ENCODE measurements around the gene ADRA2B.

The ADRA2B gene

GRCh38 chr2:96156011-96156820, 39.8 kb upstream of the ADRA2B start:
- Histone ChIP-seq H3F3A (ENCODE audit: insufficient read depth, low read length) (no peaks in the 10 kb centered on the region), H3K27me3 (ENCODE audit: insufficient read depth, low read length) (no peaks in the 10 kb centered on the region), H4K20me1 (ENCODE audit: insufficient read depth, low read length) (no peaks in the 10 kb centered on the region), H2AFZ (ENCODE audit: low read length) (no peak overlapping the region), H3K27ac (ENCODE audit: low read depth, low read length, poor library complexity, severe bottlenecking) (no peak overlapping the region), H3K9me2 (ENCODE audit: low read depth, low read length) (no peaks in the 10 kb centered on the region), H3K4me2 (ENCODE audit: low read length) (no peak overlapping the region), H3K79me2 (ENCODE audit: insufficient read depth, low read length) (no peaks in the 10 kb centered on the region), H3K9me3 (ENCODE audit: low read length) (no peaks in the 10 kb centered on the region), H3K4me1 (ENCODE audit: insufficient read depth, low read length, severe bottlenecking) (no peaks in the 10 kb centered on the region), H3K9ac (ENCODE audit: low read length) (no peak overlapping the region), H3K36me3 (ENCODE audit: insufficient read depth, low read length) (peaks cover 6% of the 10 kb centered on the region; the same call in 1 of the 2 replicates), H3K4me3 (ENCODE audit: low read depth, low read length, poor library complexity, severe bottlenecking) (no peak overlapping the region)
- TF ChIP-seq EZH2 (IDR thresholded peaks at IDR 0.05; ENCODE audit: borderline replicate concordance, low read length): no peak
- no peak for TF ChIP-seq CTCF (IDR thresholded peaks at IDR 0.05; ENCODE audit: low read length)

- no peak overlapping the region for H3K27ac ChIP-seq (ENCODE audit: low read depth, low read length, poor library complexity, severe bottlenecking)
- no peaks in the 10 kb centered on the region for H3K4me1 ChIP-seq (ENCODE audit: insufficient read depth, low read length, severe bottlenecking)
- no peaks in the 10 kb centered on the region for H3K9me3 ChIP-seq (ENCODE audit: low read length)
- no peak overlapping the region for H3K4me2 ChIP-seq (ENCODE audit: low read length)
- H3K79me2 ChIP-seq (ENCODE audit: insufficient read depth, low read length): no peaks in the 10 kb centered on the region
- H3F3A ChIP-seq (ENCODE audit: insufficient read depth, low read length): no peaks in the 10 kb centered on the region
- H4K20me1 ChIP-seq (ENCODE audit: insufficient read depth, low read length): no peaks in the 10 kb centered on the region
- H3K9me2 ChIP-seq (ENCODE audit: low read depth, low read length): no peaks in the 10 kb centered on the region
- H3K9ac ChIP-seq (ENCODE audit: low read length): no peak overlapping the region
- no peaks in the 10 kb centered on the region for H3K27me3 ChIP-seq (ENCODE audit: insufficient read depth, low read length)
- no peak overlapping the region for H3K4me3 ChIP-seq (ENCODE audit: low read depth, low read length, poor library complexity, severe bottlenecking)
- TF ChIP-seq CTCF (IDR thresholded peaks at IDR 0.05; ENCODE audit: low read length) (no peak), EZH2 (IDR thresholded peaks at IDR 0.05; ENCODE audit: borderline replicate concordance, low read length) (no peak)
- H3K36me3 ChIP-seq (ENCODE audit: insufficient read depth, low read length): no peaks in the 10 kb centered on the region
- no peak overlapping the region for H2AFZ ChIP-seq (ENCODE audit: low read length)
Observed at GRCh38 chr2:96154506-96155380, 38.4 kb upstream of the ADRA2B start.

- no peaks in the 10 kb centered on the region for H3K36me3 ChIP-seq (ENCODE audit: insufficient read depth, low read length)
- H3K9me2 ChIP-seq (ENCODE audit: low read depth, low read length): no peaks in the 10 kb centered on the region
- H3F3A ChIP-seq (ENCODE audit: insufficient read depth, low read length): no peaks in the 10 kb centered on the region
- no peaks in the 10 kb centered on the region for H3K27me3 ChIP-seq (ENCODE audit: insufficient read depth, low read length)
- H4K20me1 ChIP-seq (ENCODE audit: insufficient read depth, low read length): no peaks in the 10 kb centered on the region
- H3K9me3 ChIP-seq (ENCODE audit: low read length): no peaks in the 10 kb centered on the region
- H3K4me3 ChIP-seq (ENCODE audit: low read depth, low read length, poor library complexity, severe bottlenecking): no peak overlapping the region
- H3K4me1 ChIP-seq (ENCODE audit: insufficient read depth, low read length, severe bottlenecking): peaks cover 5% of the 10 kb centered on the region
- H3K79me2 ChIP-seq (ENCODE audit: insufficient read depth, low read length): no peaks in the 10 kb centered on the region
- no peak overlapping the region for H3K27ac ChIP-seq (ENCODE audit: low read depth, low read length, poor library complexity, severe bottlenecking)
- no peak overlapping the region for H3K4me2 ChIP-seq (ENCODE audit: low read length)
- TF ChIP-seq CTCF (IDR thresholded peaks at IDR 0.05; ENCODE audit: low read length) (no peak), EZH2 (IDR thresholded peaks at IDR 0.05; ENCODE audit: borderline replicate concordance, low read length) (no peak)
- no peak overlapping the region for H2AFZ ChIP-seq (ENCODE audit: low read length)
- no peak overlapping the region for H3K9ac ChIP-seq (ENCODE audit: low read length)
Observed at GRCh38 chr2:96153991-96154431, 37.6 kb upstream of the ADRA2B start.

Data from OCI-LY1 (cell line).